ENCODE data around the gene FMR1NB.

Gene FMR1NB

GRCh38 chrX:148020329-148020728, 39.2 kb downstream of the FMR1NB start:
- H2BK120ac ChIP-seq (ENCODE audit: low read depth, low read length) = no peak overlapping the region
- H3K23ac ChIP-seq (ENCODE audit: low read length in 2 of 2) = no peak overlapping the region
- H2AK5ac ChIP-seq (ENCODE audit: low read length, severe bottlenecking) = no peak overlapping the region
- H3K4me2 ChIP-seq (ENCODE audit: low read length, poor library complexity, severe bottlenecking) = no peak overlapping the region
- H3K27ac ChIP-seq (ENCODE audit: low read length, poor library complexity, severe bottlenecking) = no peak overlapping the region
- H2AFZ ChIP-seq (ENCODE audit: low read depth, low read length) = no peak overlapping the region
- no peak overlapping the region for H3K4me3 ChIP-seq (ENCODE audit: insufficient read depth in 1 of 2, low read depth in 1 of 2, low read length in 2 of 2)
- WGBS = 48% methylated on average over 2 of the region's 2 CpGs
- H4K8ac ChIP-seq (ENCODE audit: low read length) = no peak overlapping the region
- no peak overlapping the region for H4K91ac ChIP-seq (ENCODE audit: low read length)
- H3K18ac ChIP-seq (ENCODE audit: low read depth in 1 of 2, low read length in 2 of 2) = no peak overlapping the region
- no peak overlapping the region for H3K4ac ChIP-seq (ENCODE audit: low read depth in 1 of 2, low read length in 2 of 2)
- no peak overlapping the region for H3K9ac ChIP-seq (ENCODE audit: low read length)
- H3K79me1 ChIP-seq (replicated peaks; ENCODE audit: low read length, poor library complexity, severe bottlenecking) = no peaks in the 10 kb centered on the region
- H3K4me1 ChIP-seq (ENCODE audit: control insufficient read depth, insufficient read depth, low read depth, low read length) = no peaks in the 10 kb centered on the region
- no peaks in the 10 kb centered on the region for H3K27me3 ChIP-seq (ENCODE audit: control insufficient read depth in 1 of 2, insufficient read depth in 1 of 2, low read length in 2 of 2)
- H2BK15ac ChIP-seq (ENCODE audit: low read depth, poor library complexity, severe bottlenecking) = no peak overlapping the region
- no peak for DNase-seq
- H3K36me3 ChIP-seq (ENCODE audit: control insufficient read depth in 1 of 2, insufficient read depth in 2 of 2, low read depth in 1 of 2, low read length in 2 of 2) = no peaks in the 10 kb centered on the region
- H3K9me3 ChIP-seq (ENCODE audit: control insufficient read depth, low read length) = no peaks in the 10 kb centered on the region
- no peak overlapping the region for H2BK5ac ChIP-seq (ENCODE audit: low read depth, low read length, poor library complexity, severe bottlenecking)
- no peak overlapping the region for H2BK12ac ChIP-seq (ENCODE audit: low read length in 2 of 2)
- no peak overlapping the region for H3K14ac ChIP-seq (ENCODE audit: low read length in 2 of 2)

- no peaks in the 10 kb centered on the region for H3K27me3 ChIP-seq (ENCODE audit: control insufficient read depth in 1 of 2, insufficient read depth in 1 of 2, low read length in 2 of 2)
- H2BK12ac ChIP-seq (ENCODE audit: low read length in 2 of 2) = no peak overlapping the region
- H2AFZ ChIP-seq (ENCODE audit: low read depth, low read length) = no peak overlapping the region
- H4K8ac ChIP-seq (ENCODE audit: low read length) = no peak overlapping the region
- H2BK5ac ChIP-seq (ENCODE audit: low read depth, low read length, poor library complexity, severe bottlenecking) = no peak overlapping the region
- H3K14ac ChIP-seq (ENCODE audit: low read length in 2 of 2) = no peak overlapping the region
- no peaks in the 10 kb centered on the region for H3K4me1 ChIP-seq (ENCODE audit: control insufficient read depth, insufficient read depth, low read depth, low read length)
- H3K18ac ChIP-seq (ENCODE audit: low read depth in 1 of 2, low read length in 2 of 2) = no peak overlapping the region
- no peak overlapping the region for H3K4me2 ChIP-seq (ENCODE audit: low read length, poor library complexity, severe bottlenecking)
- no peak overlapping the region for H2BK15ac ChIP-seq (ENCODE audit: low read depth, poor library complexity, severe bottlenecking)
- H2BK120ac ChIP-seq (ENCODE audit: low read depth, low read length) = no peak overlapping the region
- WGBS = 94% methylated on average over 5 of the region's 8 CpGs
- H3K9me3 ChIP-seq (ENCODE audit: control insufficient read depth, low read length) = no peaks in the 10 kb centered on the region
- H3K27ac ChIP-seq (ENCODE audit: low read length, poor library complexity, severe bottlenecking) = no peak overlapping the region
- H4K91ac ChIP-seq (ENCODE audit: low read length) = no peak overlapping the region
- H3K79me1 ChIP-seq (replicated peaks; ENCODE audit: low read length, poor library complexity, severe bottlenecking) = no peaks in the 10 kb centered on the region
- H3K36me3 ChIP-seq (ENCODE audit: control insufficient read depth in 1 of 2, insufficient read depth in 2 of 2, low read depth in 1 of 2, low read length in 2 of 2) = no peaks in the 10 kb centered on the region
- DNase-seq = no peak
- no peak overlapping the region for H3K4ac ChIP-seq (ENCODE audit: low read depth in 1 of 2, low read length in 2 of 2)
- no peak overlapping the region for H3K9ac ChIP-seq (ENCODE audit: low read length)
- no peak overlapping the region for H3K23ac ChIP-seq (ENCODE audit: low read length in 2 of 2)
- no peak overlapping the region for H3K4me3 ChIP-seq (ENCODE audit: insufficient read depth in 1 of 2, low read depth in 1 of 2, low read length in 2 of 2)
- H2AK5ac ChIP-seq (ENCODE audit: low read length, severe bottlenecking) = no peak overlapping the region
Observed at GRCh38 chrX:148024425-148025148, 43.5 kb downstream of the FMR1NB start.

- H3K27ac ChIP-seq (ENCODE audit: low read length, poor library complexity, severe bottlenecking) = no peak overlapping the region
- H2BK15ac ChIP-seq (ENCODE audit: low read depth, poor library complexity, severe bottlenecking) = no peak overlapping the region
- no peak overlapping the region for H2BK12ac ChIP-seq (ENCODE audit: low read length in 2 of 2)
- H3K79me1 ChIP-seq (replicated peaks; ENCODE audit: low read length, poor library complexity, severe bottlenecking) = no peaks in the 10 kb centered on the region
- no CpG with 5 or more reads among the region's 2 CpGs for WGBS
- no peak overlapping the region for H4K8ac ChIP-seq (ENCODE audit: low read length)
- no peaks in the 10 kb centered on the region for H3K4me1 ChIP-seq (ENCODE audit: control insufficient read depth, insufficient read depth, low read depth, low read length)
- H3K4me2 ChIP-seq (ENCODE audit: low read length, poor library complexity, severe bottlenecking) = no peak overlapping the region
- H2AK5ac ChIP-seq (ENCODE audit: low read length, severe bottlenecking) = no peak overlapping the region
- no peaks in the 10 kb centered on the region for H3K27me3 ChIP-seq (ENCODE audit: control insufficient read depth in 1 of 2, insufficient read depth in 1 of 2, low read length in 2 of 2)
- H3K4ac ChIP-seq (ENCODE audit: low read depth in 1 of 2, low read length in 2 of 2) = no peak overlapping the region
- H2BK5ac ChIP-seq (ENCODE audit: low read depth, low read length, poor library complexity, severe bottlenecking) = no peak overlapping the region
- H3K36me3 ChIP-seq (ENCODE audit: control insufficient read depth in 1 of 2, insufficient read depth in 2 of 2, low read depth in 1 of 2, low read length in 2 of 2) = no peaks in the 10 kb centered on the region
- H2AFZ ChIP-seq (ENCODE audit: low read depth, low read length) = no peak overlapping the region
- no peak overlapping the region for H3K18ac ChIP-seq (ENCODE audit: low read depth in 1 of 2, low read length in 2 of 2)
- no peaks in the 10 kb centered on the region for H3K9me3 ChIP-seq (ENCODE audit: control insufficient read depth, low read length)
- no peak overlapping the region for H3K23ac ChIP-seq (ENCODE audit: low read length in 2 of 2)
- no peak overlapping the region for H3K4me3 ChIP-seq (ENCODE audit: insufficient read depth in 1 of 2, low read depth in 1 of 2, low read length in 2 of 2)
- no peak for DNase-seq
- no peak overlapping the region for H3K9ac ChIP-seq (ENCODE audit: low read length)
- H4K91ac ChIP-seq (ENCODE audit: low read length) = no peak overlapping the region
- no peak overlapping the region for H2BK120ac ChIP-seq (ENCODE audit: low read depth, low read length)
- no peak overlapping the region for H3K14ac ChIP-seq (ENCODE audit: low read length in 2 of 2)
Observed at GRCh38 chrX:148035380-148035779, 54.2 kb downstream of the FMR1NB start.

GRCh38 chrX:148037020-148037419, 55.9 kb downstream of the FMR1NB start:
- Histone ChIP-seq H3K23ac (ENCODE audit: low read length in 2 of 2) (no peak overlapping the region), H3K4ac (ENCODE audit: low read depth in 1 of 2, low read length in 2 of 2) (no peak overlapping the region), H3K9ac (ENCODE audit: low read length) (no peak overlapping the region), H2BK5ac (ENCODE audit: low read depth, low read length, poor library complexity, severe bottlenecking) (no peak overlapping the region), H2BK15ac (ENCODE audit: low read depth, poor library complexity, severe bottlenecking) (no peak overlapping the region), H4K91ac (ENCODE audit: low read length) (no peak overlapping the region), H3K4me2 (ENCODE audit: low read length, poor library complexity, severe bottlenecking) (no peak overlapping the region), H2BK120ac (ENCODE audit: low read depth, low read length) (no peak overlapping the region), H4K8ac (ENCODE audit: low read length) (no peak overlapping the region), H3K14ac (ENCODE audit: low read length in 2 of 2) (no peak overlapping the region), H2AFZ (ENCODE audit: low read depth, low read length) (no peak overlapping the region), H3K4me3 (ENCODE audit: insufficient read depth in 1 of 2, low read depth in 1 of 2, low read length in 2 of 2) (no peak overlapping the region), H3K27me3 (ENCODE audit: control insufficient read depth in 1 of 2, insufficient read depth in 1 of 2, low read length in 2 of 2) (no peaks in the 10 kb centered on the region), H3K4me1 (ENCODE audit: control insufficient read depth, insufficient read depth, low read depth, low read length) (no peaks in the 10 kb centered on the region), H3K27ac (ENCODE audit: low read length, poor library complexity, severe bottlenecking) (no peak overlapping the region), H3K9me3 (ENCODE audit: control insufficient read depth, low read length) (no peaks in the 10 kb centered on the region), H3K18ac (ENCODE audit: low read depth in 1 of 2, low read length in 2 of 2) (no peak overlapping the region), H3K79me1 (replicated peaks; ENCODE audit: low read length, poor library complexity, severe bottlenecking) (no peaks in the 10 kb centered on the region), H3K36me3 (ENCODE audit: control insufficient read depth in 1 of 2, insufficient read depth in 2 of 2, low read depth in 1 of 2, low read length in 2 of 2) (no peaks in the 10 kb centered on the region), H2BK12ac (ENCODE audit: low read length in 2 of 2) (no peak overlapping the region), H2AK5ac (ENCODE audit: low read length, severe bottlenecking) (no peak overlapping the region)
- WGBS = 100% methylated on average over 1 of the region's 1 CpG
- no peak for DNase-seq

Data from mesenchymal stem cell (in vitro differentiated cells and primary cell).